GM23338 (cell line): ENCODE data around the gene ARRDC4.

Experiments used
- CREB1 ChIP-seq: fragments of 250-450 bp; sonication (Bioruptor Pico); IDR thresholded peaks from 2 replicates; pipeline ENCODE4 v1.5.0; 2020; ENCODE audit warnings: low read depth, mild to moderate bottlenecking, moderate library complexity
- CTCF ChIP-seq, 2 experiments: fragments of 200-600 bp in 1 of 2; sonication (generic) in 1 of 2; conservative IDR thresholded peaks; 2 replicates each; pipeline versions ENCODE4 v1.5.1 to v1.6.1; 2016 to 2017; ENCODE audit warnings: antibody characterized with exemption in 2 of 2, low read depth in 2 of 2, mild to moderate bottlenecking in 2 of 2, moderate library complexity in 1 of 2
- EZH2 ChIP-seq: fragments of 200-600 bp; sonication (generic); IDR thresholded peaks from one replicate; pipeline ENCODE4 v1.8.0; 2017; ENCODE audit warnings: antibody characterized with exemption, mild to moderate bottlenecking, low read depth; ENCODE audit not compliant: unreplicated experiment
- EZH2phosphoT487 ChIP-seq: fragments of 200-600 bp; sonication (generic); IDR thresholded peaks from one replicate; pipeline ENCODE4 v1.8.1; 2018; ENCODE audit warnings: antibody characterized with exemption; ENCODE audit not compliant: unreplicated experiment
- POLR2AphosphoS5 ChIP-seq: IDR thresholded peaks from 2 replicates; pipeline ENCODE4 v1.6.1; 2016; ENCODE audit warnings: antibody characterized with exemption, low read depth
- REST ChIP-seq: IDR thresholded peaks from one replicate; pipeline ENCODE4 v1.6.1; 2018; ENCODE audit warnings: antibody characterized with exemption; ENCODE audit not compliant: unreplicated experiment

- TF ChIP-seq CTCF (conservative IDR thresholded peaks at IDR 0.05; ENCODE audit: low read depth in 2 of 2) (no peak), CREB1 (CRISPR knock-in tag) (no peak), EZH2phosphoT487 (no peak), EZH2 (no peak), REST (no peak), POLR2AphosphoS5 (no peak)
These were observed 31.6 kb downstream of the ARRDC4 start for GRCh38 chr15:97991972-97992541.
